Measurements from ENCODE around the gene MCRIP1. TPM values are rescaled to one million over a fixed set of nuclear protein-coding genes. Genes with fewer than 3 reads are reported as not detected.
A peak's percentile ranks its signal among the peaks of the same experiment; 100 is the strongest.

MCRIP1 gene
- total and polyA plus RNA-seq, 2 donors = 96.2 to 120 TPM

DNA sequence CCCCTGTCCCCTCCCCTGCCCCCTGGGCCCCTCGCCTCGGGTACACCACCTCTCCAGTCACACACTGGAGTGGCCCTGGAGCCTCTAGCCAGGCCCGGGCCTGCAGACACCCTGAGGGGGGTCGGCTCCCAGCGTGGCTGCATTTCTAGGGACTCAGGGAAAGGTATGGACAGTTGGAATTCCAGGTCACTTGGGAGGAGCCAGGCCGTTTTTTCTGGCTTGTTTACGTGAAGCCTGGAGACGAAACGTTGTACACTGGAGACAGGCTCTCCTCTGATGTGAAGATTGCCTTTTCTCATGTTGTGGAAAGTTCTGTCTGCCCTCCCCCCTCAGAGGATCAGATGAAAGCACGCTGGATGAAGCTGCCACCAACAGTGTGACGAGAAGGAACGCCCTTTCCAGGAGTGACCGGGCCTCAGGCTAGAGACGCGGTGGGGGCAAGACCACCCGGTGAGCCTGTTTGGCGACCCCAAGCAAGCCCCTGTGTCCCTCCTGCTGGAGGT lies 5.7 kb upstream of the MCRIP1 start:
- no peaks in the 10 kb centered on the region for H3K27me3 ChIP-seq (ENCODE audit: control insufficient read depth in 2 of 2, insufficient read depth in 1 of 2, low read length in 1 of 2)
- H3K4me3 ChIP-seq (ENCODE audit: low read length in 2 of 2) = no peak overlapping the region
- no peaks in the 10 kb centered on the region for H3K9me3 ChIP-seq (ENCODE audit: control insufficient read depth in 2 of 2, insufficient read depth in 1 of 2, low read length in 1 of 2)
- DNase-seq (ENCODE audit: low read depth in 6 of 9, low spot score in 9 of 9) = no peak
- 73% methylated on average over 17 of the region's 17 CpGs for WGBS
- H3K27ac ChIP-seq (ENCODE audit: low read depth in 1 of 2, low read length in 1 of 2) = no peak overlapping the region
- H3K4me1 ChIP-seq (ENCODE audit: control insufficient read depth in 2 of 2, insufficient read depth in 2 of 2, low read length in 2 of 2) = peaks cover 0 to 16% of the 10 kb centered on the region in 2 donors
- peaks cover 15% of the 10 kb centered on the region in 2 donors for H3K36me3 ChIP-seq (ENCODE audit: control insufficient read depth in 2 of 2, insufficient read depth in 2 of 2, low read length in 1 of 2)

DNA sequence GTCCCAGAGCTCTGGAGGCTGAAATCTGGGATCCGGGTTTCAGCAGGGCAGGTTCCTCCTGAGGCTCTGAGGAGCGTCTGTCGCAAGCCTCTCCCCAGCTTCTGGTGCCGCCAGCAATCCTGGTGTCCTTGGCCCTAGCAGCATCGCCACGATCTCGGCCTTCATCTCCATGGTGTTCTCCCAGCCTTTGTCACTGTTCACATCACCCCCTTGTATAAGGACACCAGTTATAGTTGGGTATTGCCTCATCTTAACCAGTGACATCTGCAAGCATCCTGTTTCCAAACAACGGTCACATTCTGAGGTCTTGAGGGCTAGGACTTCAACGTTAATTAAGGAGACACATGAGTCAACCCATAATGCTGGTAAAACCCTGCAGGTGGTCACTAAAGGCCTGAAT lies 4.5 kb upstream of the MCRIP1 start:
- DNase-seq (ENCODE audit: low read depth in 6 of 9, low spot score in 9 of 9) = no peak
- Histone ChIP-seq H3K36me3 (ENCODE audit: control insufficient read depth in 2 of 2, insufficient read depth in 2 of 2, low read length in 1 of 2) (peaks cover 3% of the 10 kb centered on the region in 2 donors), H3K4me3 (ENCODE audit: low read length in 2 of 2) (no peak overlapping the region), H3K4me1 (ENCODE audit: control insufficient read depth in 2 of 2, insufficient read depth in 2 of 2, low read length in 2 of 2) (peaks cover 3 to 19% of the 10 kb centered on the region in 2 donors), H3K27me3 (ENCODE audit: control insufficient read depth in 2 of 2, insufficient read depth in 1 of 2, low read length in 1 of 2) (no peaks in the 10 kb centered on the region), H3K27ac (ENCODE audit: low read depth in 1 of 2, low read length in 1 of 2) (no peak overlapping the region), H3K9me3 (ENCODE audit: control insufficient read depth in 2 of 2, insufficient read depth in 1 of 2, low read length in 1 of 2) (no peaks in the 10 kb centered on the region)
- WGBS = 93% methylated on average over 9 of the region's 9 CpGs

DNA sequence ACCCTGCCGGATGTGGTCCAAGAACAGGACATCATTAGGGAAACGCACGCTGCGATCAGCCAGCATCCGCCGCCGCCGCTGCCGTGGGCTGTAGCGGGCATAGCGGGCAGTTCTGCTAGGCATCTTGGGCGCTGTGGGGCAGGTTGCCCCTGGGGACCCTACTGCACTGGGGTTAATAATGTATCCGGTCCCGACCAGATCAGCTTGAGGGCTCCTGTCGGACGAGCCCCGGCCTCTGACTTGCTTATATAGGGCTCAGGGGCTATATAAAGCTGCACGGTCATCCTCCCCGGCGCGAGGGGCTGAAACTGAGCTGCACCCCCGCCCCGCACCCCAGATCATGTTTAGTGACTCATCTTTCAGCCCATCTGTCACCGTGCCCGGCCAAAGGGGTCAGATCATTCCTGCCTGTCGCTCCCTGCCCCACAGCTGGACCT lies 1.8 kb upstream of the MCRIP1 start, which contains the start of gene PPP1R27:
PPP1R27 (minus strand) TSS at position 220 of the 437 bp plus-strand sequence; CDS start at position 123, 97 bp downstream.
- Histone ChIP-seq H3K27ac (ENCODE audit: low read depth in 1 of 2, low read length in 1 of 2) (no peak within 1 kb of the TSS), H3K4me3 (ENCODE audit: low read length in 2 of 2) (peak within 1 kb of the TSS in 1 of 2 donors; percentile 77), H3K27me3 (ENCODE audit: control insufficient read depth in 2 of 2, insufficient read depth in 1 of 2, low read length in 1 of 2) (no peaks in the 10 kb centered on the region), H3K36me3 (ENCODE audit: control insufficient read depth in 2 of 2, insufficient read depth in 2 of 2, low read length in 1 of 2) (no peaks in the 10 kb centered on the region), H3K9me3 (ENCODE audit: control insufficient read depth in 2 of 2, insufficient read depth in 1 of 2, low read length in 1 of 2) (no peaks in the 10 kb centered on the region), H3K4me1 (ENCODE audit: control insufficient read depth in 2 of 2, insufficient read depth in 2 of 2, low read length in 2 of 2) (peaks cover 14 to 24% of the 10 kb centered on the region in 2 donors)
- no peak for DNase-seq (ENCODE audit: low read depth in 6 of 9, low spot score in 9 of 9)
- WGBS = 97% methylated on average over 26 of the region's 26 CpGs

DNA sequence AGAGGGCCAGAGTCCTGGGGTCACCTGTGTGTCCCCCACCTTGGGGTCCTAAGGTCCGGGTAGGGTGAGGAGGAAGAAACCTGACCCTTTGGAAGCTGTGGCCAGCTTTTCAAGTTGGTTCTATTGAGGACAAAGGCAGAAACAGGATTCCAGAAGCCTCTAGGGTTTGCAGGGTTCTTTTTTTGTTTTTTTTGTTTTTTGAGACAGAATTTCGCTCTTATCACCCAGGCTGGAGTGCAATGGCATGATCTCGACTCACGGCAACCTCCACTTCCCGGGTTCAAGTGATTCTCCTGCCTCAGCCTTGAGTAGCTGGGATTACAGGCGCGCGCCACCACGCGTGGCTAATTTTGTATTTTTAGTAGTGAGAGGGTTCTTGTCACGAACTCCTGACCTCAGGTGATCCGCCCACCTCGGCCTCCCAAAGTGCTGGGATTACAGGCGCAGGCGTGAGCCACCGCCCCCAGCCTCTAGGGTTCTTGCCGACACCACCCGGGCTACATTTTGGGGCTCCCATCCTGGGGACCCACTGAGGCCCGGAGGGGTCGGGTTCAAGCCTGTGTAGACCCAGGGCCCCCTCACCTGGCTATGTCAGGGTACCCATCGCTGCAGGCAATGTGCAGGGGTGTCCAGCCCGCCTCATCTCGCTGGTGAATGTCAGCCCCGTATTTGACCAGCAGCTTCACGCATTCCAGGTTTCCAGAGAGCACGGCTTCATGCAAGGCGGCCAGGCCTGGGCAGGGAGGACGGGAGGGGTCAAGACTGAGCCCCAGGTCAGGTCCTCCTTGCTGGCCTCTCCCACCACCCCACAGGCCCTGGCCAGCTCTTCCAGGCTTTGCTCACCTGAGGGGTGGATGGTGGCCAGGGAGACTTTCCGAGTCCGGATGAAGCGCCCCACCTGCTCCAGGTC lies 1.1 kb upstream of the MCRIP1 start:
- Histone ChIP-seq H3K27ac (ENCODE audit: low read depth in 1 of 2, low read length in 1 of 2) (peak overlapping the region in 1 of 2 donors; percentile 96), H3K4me3 (ENCODE audit: low read length in 2 of 2) (peak overlapping the region; percentile 77 to 88), H3K4me1 (ENCODE audit: control insufficient read depth in 2 of 2, insufficient read depth in 2 of 2, low read length in 2 of 2) (peaks cover 14 to 24% of the 10 kb centered on the region in 2 donors), H3K27me3 (ENCODE audit: control insufficient read depth in 2 of 2, insufficient read depth in 1 of 2, low read length in 1 of 2) (no peaks in the 10 kb centered on the region), H3K36me3 (ENCODE audit: control insufficient read depth in 2 of 2, insufficient read depth in 2 of 2, low read length in 1 of 2) (no peaks in the 10 kb centered on the region), H3K9me3 (ENCODE audit: control insufficient read depth in 2 of 2, insufficient read depth in 1 of 2, low read length in 1 of 2) (no peaks in the 10 kb centered on the region)
- 93% methylated on average over 31 of the region's 31 CpGs for WGBS
- DNase-seq (ENCODE audit: low read depth in 6 of 9, low spot score in 9 of 9) = no peak

DNA sequence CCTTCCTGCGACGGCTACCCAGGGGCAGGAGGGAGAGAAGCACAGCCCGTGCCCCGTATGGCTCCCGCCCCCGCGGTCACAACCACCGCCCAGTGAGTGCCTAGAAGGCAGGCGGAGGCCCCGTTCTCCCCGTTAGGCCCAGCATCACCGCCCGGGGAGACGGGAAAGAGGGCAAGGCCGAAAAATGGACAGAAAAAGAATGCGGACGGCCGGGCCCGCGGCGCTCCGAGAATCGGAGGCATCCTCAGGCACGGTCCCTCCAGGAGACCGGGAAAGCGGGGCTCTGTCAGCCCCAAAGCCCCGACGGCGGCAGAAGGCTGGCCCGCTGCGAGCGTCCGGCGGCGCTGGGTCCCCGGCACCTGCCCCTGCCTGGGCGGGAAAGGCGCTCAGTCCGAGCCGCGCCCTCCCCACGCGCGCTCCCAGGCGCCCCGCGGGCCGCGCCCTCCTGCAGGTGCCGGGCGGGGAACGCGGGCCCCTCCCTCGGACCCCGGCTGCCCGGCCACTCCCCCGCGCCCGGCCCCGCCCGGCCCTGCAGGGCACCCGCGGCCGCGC lies 407 bp downstream of the MCRIP1 start:
- Histone ChIP-seq H3K9me3 (ENCODE audit: control insufficient read depth in 2 of 2, insufficient read depth in 1 of 2, low read length in 1 of 2) (no peaks in the 10 kb centered on the region), H3K36me3 (ENCODE audit: control insufficient read depth in 2 of 2, insufficient read depth in 2 of 2, low read length in 1 of 2) (no peaks in the 10 kb centered on the region)
- WGBS = under 1% methylated on average over 65 of the region's 65 CpGs

DNA sequence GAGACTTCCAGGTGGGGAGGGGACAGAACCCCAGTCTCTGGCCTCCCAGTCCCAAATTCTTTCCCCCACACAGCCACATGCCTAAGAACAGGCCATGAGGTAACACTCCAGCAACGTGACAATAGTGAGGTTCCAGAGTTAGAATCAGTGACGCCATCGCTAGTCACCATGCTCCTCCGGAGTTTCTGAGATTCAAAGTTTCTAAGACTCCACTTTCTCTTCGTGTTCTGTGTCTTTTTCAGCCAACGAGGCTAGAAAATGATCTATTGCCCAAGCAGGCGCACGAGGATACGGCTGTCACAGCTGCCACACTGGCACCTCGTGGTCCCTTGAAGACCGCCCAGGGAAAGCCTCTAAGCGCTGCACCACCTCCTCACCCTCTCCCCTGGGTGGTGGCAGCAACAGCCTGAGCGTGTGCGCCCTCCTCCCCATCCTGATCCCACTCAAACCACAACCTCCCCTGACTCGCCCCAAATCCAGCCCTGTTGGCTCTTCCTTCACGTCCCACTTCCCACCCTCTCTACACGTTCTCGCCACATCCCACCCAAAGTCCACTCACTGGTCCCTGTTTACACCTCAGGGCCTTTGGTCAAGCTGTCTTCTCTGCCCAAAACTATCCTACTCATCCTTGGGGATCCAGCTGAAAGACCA lies 1.0 kb downstream of the MCRIP1 start:
- WGBS = 19% methylated on average over 18 of the region's 18 CpGs
- Histone ChIP-seq H3K27me3 (ENCODE audit: control insufficient read depth in 2 of 2, insufficient read depth in 1 of 2, low read length in 1 of 2) (no peaks in the 10 kb centered on the region), H3K4me1 (ENCODE audit: control insufficient read depth in 2 of 2, insufficient read depth in 2 of 2, low read length in 2 of 2) (peaks cover 14 to 24% of the 10 kb centered on the region in 2 donors)

More for the DNA sequence above, 407 bp downstream of the MCRIP1 start:
- Histone ChIP-seq H3K27me3 (ENCODE audit: control insufficient read depth in 2 of 2, insufficient read depth in 1 of 2, low read length in 1 of 2) (no peaks in the 10 kb centered on the region), H3K4me1 (ENCODE audit: control insufficient read depth in 2 of 2, insufficient read depth in 2 of 2, low read length in 2 of 2) (peaks cover 14 to 24% of the 10 kb centered on the region in 2 donors), H3K4me3 (ENCODE audit: low read length in 2 of 2) (peak overlapping the region; percentile 66 to 88), H3K27ac (ENCODE audit: low read depth in 1 of 2, low read length in 1 of 2) (peak overlapping the region; percentile 14 to 58)
- DNase-seq (ENCODE audit: low read depth in 6 of 9, low spot score in 9 of 9) = peak in 1 of 9 donors; percentile 14

DNA sequence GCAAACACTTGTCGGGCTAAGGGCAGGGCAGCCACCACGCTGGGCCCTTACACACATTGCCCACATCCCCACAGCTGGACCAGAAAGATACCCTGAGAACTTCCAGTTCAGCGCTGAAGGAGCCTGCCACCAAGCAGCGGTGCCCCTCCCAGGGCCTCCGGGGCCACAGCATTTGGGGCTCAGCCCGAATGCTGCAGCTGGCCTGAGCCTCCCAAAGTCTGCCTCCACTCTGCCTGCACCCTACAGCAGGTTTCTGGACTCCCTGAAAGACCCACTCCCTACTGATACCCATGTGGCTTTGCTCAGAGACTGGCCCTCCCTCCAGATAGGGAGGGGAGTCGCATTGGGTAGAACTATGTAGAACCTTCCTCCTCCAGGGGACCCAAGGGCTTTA lies 1.5 kb downstream of the MCRIP1 start:
- no peaks in the 10 kb centered on the region for H3K36me3 ChIP-seq (ENCODE audit: control insufficient read depth in 2 of 2, insufficient read depth in 2 of 2, low read length in 1 of 2)
- H3K27me3 ChIP-seq (ENCODE audit: control insufficient read depth in 2 of 2, insufficient read depth in 1 of 2, low read length in 1 of 2) = no peaks in the 10 kb centered on the region
- WGBS = 92% methylated on average over 7 of the region's 7 CpGs
- peaks cover 14 to 24% of the 10 kb centered on the region in 2 donors for H3K4me1 ChIP-seq (ENCODE audit: control insufficient read depth in 2 of 2, insufficient read depth in 2 of 2, low read length in 2 of 2)
- no peak overlapping the region for H3K27ac ChIP-seq (ENCODE audit: low read depth in 1 of 2, low read length in 1 of 2)
- no peak for DNase-seq (ENCODE audit: low read depth in 6 of 9, low spot score in 9 of 9)
- no peak overlapping the region for H3K4me3 ChIP-seq (ENCODE audit: low read length in 2 of 2)
- H3K9me3 ChIP-seq (ENCODE audit: control insufficient read depth in 2 of 2, insufficient read depth in 1 of 2, low read length in 1 of 2) = no peaks in the 10 kb centered on the region

More for the DNA sequence above, 1.0 kb downstream of the MCRIP1 start:
- H3K27ac ChIP-seq (ENCODE audit: low read depth in 1 of 2, low read length in 1 of 2) = peak overlapping the region; percentile 14 to 58
- peak overlapping the region; percentile 66 to 88 for H3K4me3 ChIP-seq (ENCODE audit: low read length in 2 of 2)
- H3K36me3 ChIP-seq (ENCODE audit: control insufficient read depth in 2 of 2, insufficient read depth in 2 of 2, low read length in 1 of 2) = no peaks in the 10 kb centered on the region
- no peaks in the 10 kb centered on the region for H3K9me3 ChIP-seq (ENCODE audit: control insufficient read depth in 2 of 2, insufficient read depth in 1 of 2, low read length in 1 of 2)
- DNase-seq (ENCODE audit: low read depth in 6 of 9, low spot score in 9 of 9) = peak in 4 of 9 donors; percentile 14 to 60 (median 30)

DNA sequence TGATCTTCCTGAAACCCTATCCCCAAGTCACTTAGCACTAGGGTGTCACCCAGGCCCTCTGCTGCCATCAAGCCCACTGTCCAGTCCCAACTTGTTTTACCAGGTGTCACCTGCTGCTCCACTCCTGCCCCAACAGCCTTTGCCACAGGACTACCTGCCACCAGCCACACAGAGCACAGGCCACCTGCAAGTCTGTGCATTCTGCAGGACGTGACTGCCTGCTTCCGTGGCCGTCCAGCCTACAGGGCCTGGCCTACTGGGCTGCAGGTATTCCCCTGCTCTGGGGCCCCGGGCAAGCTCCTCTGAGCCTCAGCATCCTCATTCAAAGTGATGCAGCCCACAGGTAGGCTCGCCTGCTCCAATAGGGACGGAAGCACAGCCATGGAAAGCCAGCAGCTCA lies 3.2 kb downstream of the MCRIP1 start:
- peaks cover 3 to 4% of the 10 kb centered on the region in 2 donors for H3K36me3 ChIP-seq (ENCODE audit: control insufficient read depth in 2 of 2, insufficient read depth in 2 of 2, low read length in 1 of 2)
- DNase-seq (ENCODE audit: low read depth in 6 of 9, low spot score in 9 of 9) = no peak
- 98% methylated on average over 6 of the region's 6 CpGs for WGBS
- no peaks in the 10 kb centered on the region for H3K27me3 ChIP-seq (ENCODE audit: control insufficient read depth in 2 of 2, insufficient read depth in 1 of 2, low read length in 1 of 2)
- H3K4me1 ChIP-seq (ENCODE audit: control insufficient read depth in 2 of 2, insufficient read depth in 2 of 2, low read length in 2 of 2) = peaks cover 14 to 24% of the 10 kb centered on the region in 2 donors
- H3K9me3 ChIP-seq (ENCODE audit: control insufficient read depth in 2 of 2, insufficient read depth in 1 of 2, low read length in 1 of 2) = no peaks in the 10 kb centered on the region
- H3K4me3 ChIP-seq (ENCODE audit: low read length in 2 of 2) = no peak overlapping the region
- H3K27ac ChIP-seq (ENCODE audit: low read depth in 1 of 2, low read length in 1 of 2) = no peak overlapping the region

Measured in thymus (tissue), 11 donors.